ENCODE measurements around the gene EDA.

Gene EDA

GRCh38 chrX:69961365-69962072, 345.6 kb downstream of the EDA start:
- Histone ChIP-seq H3K36me3 (replicated peaks; ENCODE audit: insufficient read depth, low read length) (no peaks in the 10 kb centered on the region), H3K9ac (ENCODE audit: low read length) (no peak overlapping the region), H3K4me3 (ENCODE audit: low read length) (no peak overlapping the region), H3F3A (ENCODE audit: insufficient read depth, low read length) (no peaks in the 10 kb centered on the region), H3K27me3 (replicated peaks; ENCODE audit: insufficient read depth, low read length) (no peaks in the 10 kb centered on the region), H3K9me3 (replicated peaks; ENCODE audit: insufficient read depth, low read length) (no peaks in the 10 kb centered on the region), H3K4me2 (ENCODE audit: low read depth, low read length) (no peak overlapping the region), H3K4me1 (ENCODE audit: low read length) (no peaks in the 10 kb centered on the region), H3K9me2 (replicated peaks; ENCODE audit: insufficient read depth, low read length) (no peaks in the 10 kb centered on the region), H4K20me1 (ENCODE audit: insufficient read depth, low read length) (no peaks in the 10 kb centered on the region), H3K27ac (ENCODE audit: low read length) (no peak overlapping the region), H3K79me2 (ENCODE audit: low read length) (no peaks in the 10 kb centered on the region), H2AFZ (ENCODE audit: low read length) (no peak overlapping the region)
- TF ChIP-seq EZH2 (optimal IDR thresholded peaks at IDR 0.05; ENCODE audit: low read depth, low read length) (no peak), EZH2phosphoT487 (IDR thresholded peaks at IDR 0.05; ENCODE audit: low read length) (no peak), CTCF (IDR thresholded peaks at IDR 0.05; ENCODE audit: low read length) (no peak)
- DNase-seq = no peak

- Histone ChIP-seq H3K9ac (ENCODE audit: low read length) (no peak overlapping the region), H3K4me2 (ENCODE audit: low read depth, low read length) (no peak overlapping the region), H3K79me2 (ENCODE audit: low read length) (no peaks in the 10 kb centered on the region), H4K20me1 (ENCODE audit: insufficient read depth, low read length) (no peaks in the 10 kb centered on the region), H3K9me2 (replicated peaks; ENCODE audit: insufficient read depth, low read length) (no peaks in the 10 kb centered on the region), H3F3A (ENCODE audit: insufficient read depth, low read length) (no peaks in the 10 kb centered on the region), H3K9me3 (replicated peaks; ENCODE audit: insufficient read depth, low read length) (no peaks in the 10 kb centered on the region), H3K27ac (ENCODE audit: low read length) (no peak overlapping the region), H3K36me3 (replicated peaks; ENCODE audit: insufficient read depth, low read length) (no peaks in the 10 kb centered on the region), H3K4me1 (ENCODE audit: low read length) (no peaks in the 10 kb centered on the region), H3K27me3 (replicated peaks; ENCODE audit: insufficient read depth, low read length) (no peaks in the 10 kb centered on the region), H3K4me3 (ENCODE audit: low read length) (no peak overlapping the region), H2AFZ (ENCODE audit: low read length) (no peak overlapping the region)
- no peak for TF ChIP-seq EZH2phosphoT487 (IDR thresholded peaks at IDR 0.05; ENCODE audit: low read length)
- no peak for TF ChIP-seq CTCF (IDR thresholded peaks at IDR 0.05; ENCODE audit: low read length)
- no peak for TF ChIP-seq EZH2 (optimal IDR thresholded peaks at IDR 0.05; ENCODE audit: low read depth, low read length)
- no peak for DNase-seq
These were observed 353.0 kb downstream of the EDA start for GRCh38 chrX:69968950-69969349.

- no peak for TF ChIP-seq EZH2phosphoT487 (IDR thresholded peaks at IDR 0.05; ENCODE audit: low read length)
- no peak for TF ChIP-seq CTCF (IDR thresholded peaks at IDR 0.05; ENCODE audit: low read length)
- no peak for TF ChIP-seq EZH2 (optimal IDR thresholded peaks at IDR 0.05; ENCODE audit: low read depth, low read length)
- no peaks in the 10 kb centered on the region for H3K36me3 ChIP-seq (replicated peaks; ENCODE audit: insufficient read depth, low read length)
- H3K4me1 ChIP-seq (ENCODE audit: low read length) = no peaks in the 10 kb centered on the region
- H3F3A ChIP-seq (ENCODE audit: insufficient read depth, low read length) = no peaks in the 10 kb centered on the region
- no peaks in the 10 kb centered on the region for H3K9me2 ChIP-seq (replicated peaks; ENCODE audit: insufficient read depth, low read length)
- H3K27me3 ChIP-seq (replicated peaks; ENCODE audit: insufficient read depth, low read length) = no peaks in the 10 kb centered on the region
- no peaks in the 10 kb centered on the region for H4K20me1 ChIP-seq (ENCODE audit: insufficient read depth, low read length)
- no peak overlapping the region for H3K9ac ChIP-seq (ENCODE audit: low read length)
- no peaks in the 10 kb centered on the region for H3K79me2 ChIP-seq (ENCODE audit: low read length)
- no peak overlapping the region for H2AFZ ChIP-seq (ENCODE audit: low read length)
- no peaks in the 10 kb centered on the region for H3K9me3 ChIP-seq (replicated peaks; ENCODE audit: insufficient read depth, low read length)
- no peak for DNase-seq
- no peak overlapping the region for H3K4me2 ChIP-seq (ENCODE audit: low read depth, low read length)
- H3K27ac ChIP-seq (ENCODE audit: low read length) = no peak overlapping the region
- H3K4me3 ChIP-seq (ENCODE audit: low read length) = no peak overlapping the region
These were observed 353.5 kb downstream of the EDA start for GRCh38 chrX:69969460-69969859.
